ENCODE measurements around the gene EML3.
"Not testable (repeated sequence)": the region's sequence is repeated elsewhere in the genome, so short reads cannot be mapped to it uniquely, and the experiment has no call there.

EML3 gene, protein sequence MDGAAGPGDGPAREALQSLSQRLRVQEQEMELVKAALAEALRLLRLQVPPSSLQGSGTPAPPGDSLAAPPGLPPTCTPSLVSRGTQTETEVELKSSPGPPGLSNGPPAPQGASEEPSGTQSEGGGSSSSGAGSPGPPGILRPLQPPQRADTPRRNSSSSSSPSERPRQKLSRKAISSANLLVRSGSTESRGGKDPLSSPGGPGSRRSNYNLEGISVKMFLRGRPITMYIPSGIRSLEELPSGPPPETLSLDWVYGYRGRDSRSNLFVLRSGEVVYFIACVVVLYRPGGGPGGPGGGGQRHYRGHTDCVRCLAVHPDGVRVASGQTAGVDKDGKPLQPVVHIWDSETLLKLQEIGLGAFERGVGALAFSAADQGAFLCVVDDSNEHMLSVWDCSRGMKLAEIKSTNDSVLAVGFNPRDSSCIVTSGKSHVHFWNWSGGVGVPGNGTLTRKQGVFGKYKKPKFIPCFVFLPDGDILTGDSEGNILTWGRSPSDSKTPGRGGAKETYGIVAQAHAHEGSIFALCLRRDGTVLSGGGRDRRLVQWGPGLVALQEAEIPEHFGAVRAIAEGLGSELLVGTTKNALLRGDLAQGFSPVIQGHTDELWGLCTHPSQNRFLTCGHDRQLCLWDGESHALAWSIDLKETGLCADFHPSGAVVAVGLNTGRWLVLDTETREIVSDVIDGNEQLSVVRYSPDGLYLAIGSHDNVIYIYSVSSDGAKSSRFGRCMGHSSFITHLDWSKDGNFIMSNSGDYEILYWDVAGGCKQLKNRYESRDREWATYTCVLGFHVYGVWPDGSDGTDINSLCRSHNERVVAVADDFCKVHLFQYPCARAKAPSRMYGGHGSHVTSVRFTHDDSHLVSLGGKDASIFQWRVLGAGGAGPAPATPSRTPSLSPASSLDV

GRCh38 chr11:62612366-62613290, at the start of gene EML3, which contains the start of gene ROM1:
Gene EML3 (minus strand): TSS chr11:62612775. CDS start chr11:62612457, 318 bp downstream.
Gene ROM1 (plus strand): TSS chr11:62613257. CDS start chr11:62613282, 25 bp downstream.
- DNase-seq, result peak; percentile 93

- no peak for DNase-seq
Observed at GRCh38 chr11:62656796-62657429, 44.3 kb upstream of the EML3 start.

DNA sequence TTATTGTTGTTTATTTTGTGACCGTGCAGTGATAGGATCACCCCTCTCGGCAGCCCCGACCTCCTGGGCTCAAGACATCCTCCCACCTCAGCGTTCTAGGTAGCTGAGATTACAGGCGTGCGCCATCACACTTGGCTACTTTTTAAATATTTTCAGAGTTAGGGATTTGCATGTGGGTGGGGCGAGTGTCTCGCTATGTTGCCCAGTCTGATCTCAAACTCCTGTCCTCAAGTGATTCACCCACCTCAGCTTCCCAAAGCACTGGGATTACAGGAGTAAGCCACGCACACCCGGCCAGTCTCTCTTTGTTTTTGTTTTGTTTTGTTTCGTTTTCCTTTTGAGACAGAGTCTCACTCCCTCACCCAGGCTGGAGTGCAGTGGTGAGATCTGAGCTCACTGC, 41.7 kb upstream of the EML3 start:
- no peak for DNase-seq

DNA sequence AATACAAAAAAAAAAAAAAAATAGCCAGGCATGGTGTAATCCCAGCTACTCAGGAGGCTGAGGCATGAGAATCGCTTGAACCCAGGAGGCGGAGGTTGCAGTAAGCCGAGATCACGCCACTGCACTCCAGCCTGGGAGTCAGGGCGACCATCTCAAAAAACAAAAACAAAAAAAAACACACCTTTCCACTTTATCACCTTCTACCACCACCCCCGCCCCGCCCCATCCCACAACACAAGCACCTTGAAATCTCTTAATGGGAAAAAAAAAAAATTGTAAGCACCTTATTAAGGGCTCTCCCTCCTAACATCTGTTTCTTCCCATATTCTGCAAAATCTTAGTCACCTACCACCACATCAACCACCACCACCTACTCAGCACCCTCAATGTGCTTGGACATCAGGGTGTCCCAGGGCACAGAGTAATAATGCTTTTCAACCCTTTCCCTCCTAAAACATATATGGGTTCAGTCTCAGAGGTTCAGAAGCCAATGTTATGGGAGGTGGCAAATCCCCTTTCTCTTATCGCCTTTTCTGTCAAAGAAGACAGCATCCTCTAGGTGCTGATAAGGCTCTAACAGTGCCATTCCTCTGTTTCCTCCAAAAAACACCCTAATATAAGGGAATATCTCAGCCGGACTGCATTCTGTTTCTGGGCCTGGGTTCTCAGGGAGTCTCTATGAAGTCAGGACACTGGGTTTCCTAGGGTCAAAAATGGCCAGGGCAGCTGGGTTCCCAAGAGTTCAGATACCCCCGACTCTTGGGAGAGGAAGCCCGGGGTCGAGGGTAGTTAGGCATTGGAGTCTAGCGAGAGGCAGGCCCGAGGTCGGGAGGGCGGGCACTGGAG, 39.8 kb upstream of the EML3 start:
- no peak for DNase-seq

DNA sequence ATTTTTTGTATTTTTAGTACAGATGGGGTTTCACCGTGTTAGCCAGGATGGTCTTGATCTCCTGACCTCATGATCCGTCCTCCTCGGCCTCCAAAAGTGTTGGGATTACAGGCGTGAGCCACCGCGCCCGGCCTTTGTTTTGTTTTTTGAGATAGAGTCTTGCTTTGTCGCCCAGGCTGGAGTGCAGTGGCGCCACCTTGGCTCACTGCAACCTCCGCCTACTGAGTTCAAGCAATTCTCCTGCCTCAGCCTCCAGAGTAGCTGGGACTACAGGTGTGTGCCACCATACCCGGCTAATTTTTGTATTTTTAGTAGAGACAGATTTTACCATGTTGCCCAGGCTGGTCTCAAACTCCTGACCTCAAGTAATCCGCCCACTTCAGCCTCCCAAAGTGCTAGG, 37.7 kb upstream of the EML3 start:
- not testable (repeated sequence) for DNase-seq

DNA sequence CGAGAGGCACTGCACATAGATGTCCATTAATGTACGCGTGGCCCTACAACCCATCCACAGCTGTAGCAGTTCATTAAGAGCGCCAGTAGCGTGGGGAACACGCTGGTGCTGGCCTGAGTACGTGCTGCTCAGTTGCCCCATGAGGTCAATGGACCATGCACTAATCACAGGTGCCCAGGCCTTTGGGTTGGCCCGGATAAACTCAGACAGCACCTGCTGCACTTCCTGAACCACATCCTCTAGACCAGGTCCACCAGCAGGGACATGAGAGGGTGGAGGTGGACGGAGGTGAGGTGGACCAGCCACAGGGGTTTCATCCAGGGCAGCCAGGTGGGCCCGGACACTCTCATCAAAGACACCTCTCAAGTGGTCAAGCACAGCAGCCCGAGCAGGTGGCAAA, 36.9 kb upstream of the EML3 start:
- no peak for DNase-seq

DNA sequence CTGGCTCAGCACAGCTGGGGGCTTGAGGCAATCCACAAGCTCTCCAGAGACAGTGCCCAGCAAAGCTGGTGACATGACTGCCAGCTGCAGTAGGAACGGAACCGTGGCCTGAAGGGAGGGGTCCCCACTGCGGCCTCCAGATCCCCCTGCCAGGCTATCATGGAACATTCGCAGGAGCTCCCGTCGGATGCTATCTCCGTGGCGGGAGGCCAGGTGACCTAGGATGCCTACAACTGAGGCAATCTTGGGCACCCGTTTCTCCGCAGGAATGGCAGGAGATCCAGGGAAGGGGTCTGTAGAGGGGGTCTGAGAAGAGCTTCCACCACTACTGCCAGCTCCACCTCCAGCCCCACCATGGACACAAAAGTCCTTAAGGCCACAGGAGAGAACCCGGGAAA, 36.4 kb upstream of the EML3 start:
- DNase-seq, result no peak

- DNase-seq, result no peak
Observed at GRCh38 chr11:62648185-62648966, 35.8 kb upstream of the EML3 start.

DNA sequence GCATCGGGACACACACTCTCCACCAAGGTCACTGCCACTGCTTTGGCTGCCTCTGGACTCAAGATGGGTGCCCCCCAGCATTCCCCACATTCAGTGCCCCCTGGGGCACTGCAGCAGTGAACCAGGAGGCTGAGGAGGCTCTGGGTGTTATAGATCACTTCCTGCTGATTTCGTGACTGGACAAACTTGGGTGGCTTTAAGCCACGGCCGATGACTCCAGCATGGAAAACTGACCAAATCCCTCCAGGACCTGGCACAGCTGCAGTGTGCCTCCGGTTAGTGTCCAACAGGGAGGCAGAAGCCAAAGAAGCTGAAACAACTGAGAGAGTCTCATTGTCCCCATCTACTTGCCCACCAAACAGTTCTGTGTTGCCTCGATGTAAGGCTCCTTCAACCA, 35.0 kb upstream of the EML3 start:
- no peak for DNase-seq

- DNase-seq, result no peak
Observed at GRCh38 chr11:62646825-62647608, 34.4 kb upstream of the EML3 start.

DNA sequence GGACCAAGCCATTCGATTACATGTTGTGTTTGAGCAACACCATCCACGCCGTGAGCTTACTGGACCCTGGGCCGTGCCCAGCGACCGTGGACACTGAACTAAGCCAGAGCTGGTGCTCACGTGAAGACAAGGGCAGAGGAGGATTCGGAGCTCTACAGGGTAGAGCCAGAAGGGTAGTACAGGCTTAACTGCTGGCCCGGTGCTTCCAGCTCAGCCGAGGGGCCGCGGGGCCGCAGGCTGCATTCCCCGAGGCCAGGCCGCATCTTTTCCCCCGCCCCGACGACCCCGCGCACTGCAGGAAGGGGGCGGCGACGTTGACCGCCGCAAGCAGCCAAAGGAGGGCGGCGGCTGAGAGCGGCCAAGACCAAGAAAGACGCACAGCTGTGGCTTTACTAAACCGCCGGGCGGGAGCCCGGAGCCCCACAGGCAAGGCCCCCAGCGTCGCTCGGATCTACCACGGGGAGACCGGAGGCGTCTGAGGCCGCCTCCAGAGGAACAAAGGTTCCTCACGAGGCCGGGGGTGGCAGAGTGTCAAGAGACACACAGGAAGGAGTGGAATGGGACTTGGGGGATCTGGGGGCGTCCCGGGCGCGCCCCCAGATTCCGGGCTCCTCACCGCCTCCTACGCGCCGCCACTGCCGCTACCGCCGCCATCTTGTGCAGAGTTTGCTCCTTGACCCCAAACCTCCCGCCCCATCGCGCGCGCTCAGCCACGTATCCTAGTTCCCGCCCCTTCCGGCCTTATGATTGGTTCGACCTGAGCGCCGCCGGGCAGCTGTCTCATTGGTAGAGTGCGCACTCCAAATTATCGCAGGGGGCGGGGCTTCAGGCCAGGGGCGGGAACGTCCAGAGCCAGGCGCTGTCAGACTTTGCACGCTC, 33.6 kb upstream of the EML3 start, which contains the start of gene GANAB:
Gene GANAB (minus strand): TSS at position 668 of the 879 bp plus-strand sequence. CDS start 14 bp downstream, at position 654.
- DNase-seq, result peak; percentile 99

GRCh38 chr11:62645671-62645945, 33.0 kb upstream of the EML3 start:
- DNase-seq, result peak; percentile 16

DNA sequence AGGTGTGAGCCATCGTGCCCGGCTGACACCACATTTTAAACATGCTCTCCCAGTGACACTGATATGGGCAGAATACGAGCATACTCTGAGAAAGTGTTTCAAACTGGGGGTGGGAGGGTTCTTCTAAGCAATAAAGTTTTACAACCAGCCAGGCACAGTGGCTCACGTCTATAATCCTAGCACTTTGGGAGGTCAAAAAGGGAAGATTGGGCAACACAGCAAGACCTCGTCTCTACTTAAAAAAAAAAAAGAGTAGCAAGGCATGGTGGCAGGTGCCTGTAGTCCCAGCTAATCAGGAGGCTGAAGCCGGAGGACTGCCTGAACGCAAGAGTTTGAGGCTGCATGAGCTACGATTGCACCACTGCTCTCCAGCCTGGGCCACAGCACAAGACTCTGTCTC, 31.6 kb upstream of the EML3 start:
- no peak for DNase-seq

DNA sequence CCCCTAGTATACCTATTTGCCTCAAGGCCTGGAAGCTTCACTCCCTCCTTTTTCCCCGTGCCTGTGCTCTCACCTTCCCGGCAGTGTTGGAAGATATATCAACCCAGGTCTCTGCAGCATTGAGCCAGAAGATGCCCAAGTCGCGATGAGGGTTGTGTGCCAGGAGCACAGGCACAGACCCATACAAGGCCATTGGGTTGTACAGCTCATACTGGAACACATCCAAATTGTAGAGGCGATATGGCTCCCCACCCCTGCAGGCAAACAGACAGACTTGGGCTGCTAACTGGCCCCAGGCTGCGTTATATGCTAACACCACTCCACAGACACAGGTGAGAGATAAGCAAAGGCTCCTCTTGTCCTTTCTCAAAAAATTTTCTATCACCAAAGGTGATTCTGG, 19.9 kb upstream of the EML3 start:
- no peak for DNase-seq

DNA sequence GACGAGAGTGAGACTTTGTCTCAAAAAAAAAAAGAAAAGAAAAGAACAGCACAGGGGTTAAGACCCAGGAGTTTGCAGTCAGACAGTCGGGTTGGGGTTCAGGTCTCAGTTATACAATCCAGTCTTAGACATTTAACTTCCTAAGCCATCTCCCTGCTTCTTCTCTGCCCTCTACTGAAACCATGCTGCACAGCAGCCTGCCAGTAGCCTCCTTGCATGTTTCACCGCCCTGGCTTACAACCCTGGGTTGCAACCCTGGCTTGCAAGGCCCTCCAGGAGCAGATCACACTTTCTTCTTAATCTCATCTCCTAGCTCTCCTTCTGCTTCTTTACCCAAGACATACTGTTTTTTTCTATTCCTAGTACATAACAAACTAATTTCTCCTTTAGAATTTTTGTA, 15.1 kb upstream of the EML3 start:
- DNase-seq, result no peak

DNA sequence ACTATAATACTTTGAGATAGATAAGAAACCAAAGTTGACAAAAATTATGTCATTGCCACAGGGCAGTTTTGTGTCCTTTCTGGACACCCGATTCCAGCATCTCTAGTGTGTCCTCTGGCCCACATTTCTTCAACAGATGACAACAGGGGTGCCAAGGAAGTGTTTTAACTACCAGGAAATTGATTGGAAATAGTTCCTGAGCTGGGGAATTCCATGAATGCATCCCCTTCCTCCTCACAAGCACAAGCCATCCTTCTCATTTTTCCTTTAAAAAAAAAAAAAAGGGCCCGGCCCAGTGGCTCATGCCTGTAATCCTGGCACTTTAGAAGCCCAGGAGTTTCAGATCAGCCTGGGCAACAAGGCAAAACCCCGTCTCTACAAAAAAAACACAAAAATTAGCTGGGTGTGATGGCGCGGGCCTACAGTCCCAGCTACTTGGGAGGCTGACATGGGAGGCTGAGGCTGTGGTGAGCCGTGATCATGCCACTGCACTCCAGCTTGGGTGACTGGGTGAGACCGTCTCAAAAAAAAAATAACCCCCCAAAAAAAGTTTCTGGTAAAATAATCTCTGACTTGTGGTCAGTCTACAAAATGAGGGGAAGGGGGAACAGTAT, 10.0 kb upstream of the EML3 start:
- no peak for DNase-seq

GRCh38 chr11:62621567-62622470, 9.2 kb upstream of the EML3 start, which contains the start of gene B3GAT3:
Gene B3GAT3 (minus strand): TSS chr11:62621986. CDS start chr11:62621947, 39 bp downstream.
- DNase-seq, result peak; percentile 99

All from EL (cell line).